ENCODE measurements around the gene NMUR2.

- no peak for TF ChIP-seq POLR2A (IDR thresholded peaks at IDR 0.05)
- TF ChIP-seq, protein P1, sequence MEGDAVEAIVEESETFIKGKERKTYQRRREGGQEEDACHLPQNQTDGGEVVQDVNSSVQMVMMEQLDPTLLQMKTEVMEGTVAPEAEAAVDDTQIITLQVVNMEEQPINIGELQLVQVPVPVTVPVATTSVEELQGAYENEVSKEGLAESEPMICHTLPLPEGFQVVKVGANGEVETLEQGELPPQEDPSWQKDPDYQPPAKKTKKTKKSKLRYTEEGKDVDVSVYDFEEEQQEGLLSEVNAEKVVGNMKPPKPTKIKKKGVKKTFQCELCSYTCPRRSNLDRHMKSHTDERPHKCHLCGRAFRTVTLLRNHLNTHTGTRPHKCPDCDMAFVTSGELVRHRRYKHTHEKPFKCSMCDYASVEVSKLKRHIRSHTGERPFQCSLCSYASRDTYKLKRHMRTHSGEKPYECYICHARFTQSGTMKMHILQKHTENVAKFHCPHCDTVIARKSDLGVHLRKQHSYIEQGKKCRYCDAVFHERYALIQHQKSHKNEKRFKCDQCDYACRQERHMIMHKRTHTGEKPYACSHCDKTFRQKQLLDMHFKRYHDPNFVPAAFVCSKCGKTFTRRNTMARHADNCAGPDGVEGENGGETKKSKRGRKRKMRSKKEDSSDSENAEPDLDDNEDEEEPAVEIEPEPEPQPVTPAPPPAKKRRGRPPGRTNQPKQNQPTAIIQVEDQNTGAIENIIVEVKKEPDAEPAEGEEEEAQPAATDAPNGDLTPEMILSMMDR (IDR thresholded peaks at IDR 0.05), result no peak
Measured at GRCh38 chr5:152412129-152412528, 7.0 kb upstream of the NMUR2 start.

Data from heart left ventricle (tissue), 13 donors.